SK-N-SH (cell line): ENCODE measurements around the gene ME2.

Experiments
- EP300 ChIP-seq, 2 experiments: IDR thresholded peaks; 2 replicates each; pipeline versions ENCODE4 v1.4.0 to v1.6.1; 2012; ENCODE audit warnings: borderline replicate concordance in 1 of 2, low read depth in 1 of 2, low read length in 1 of 2
- FOXJ3 ChIP-seq: sonication (generic); formaldehyde crosslinking; IDR thresholded peaks from 2 replicates; pipeline ENCODE4 v1.5.1; 2020; ENCODE audit warnings: mild to moderate bottlenecking, missing genetic modification reagents
- GABPA ChIP-seq: IDR thresholded peaks from 2 replicates; pipeline ENCODE4 v1.4.0; 2012; ENCODE audit warnings: low read depth, mild to moderate bottlenecking
- MEF2A ChIP-seq: IDR thresholded peaks from 2 replicates; pipeline ENCODE4 v1.4.0; 2012; ENCODE audit warnings: low read depth, borderline replicate concordance
- NFIC ChIP-seq: IDR thresholded peaks from 2 replicates; pipeline ENCODE4 v1.4.0; 2012; ENCODE audit warnings: borderline replicate concordance
- SIN3A ChIP-seq: IDR thresholded peaks from 2 replicates; pipeline ENCODE4 v1.6.1; 2012; ENCODE audit warnings: low read depth, mild to moderate bottlenecking, low read length, moderate library complexity, borderline replicate concordance
- TCF12 ChIP-seq: IDR thresholded peaks from 2 replicates; pipeline ENCODE4 v1.4.0; 2012
- TF ChIP-seq, protein P1 (sequence below): fragments of 200-600 bp; sonication (generic); IDR thresholded peaks from 2 replicates; pipeline ENCODE4 v1.6.1; 2017; ENCODE audit warnings: antibody characterized with exemption, mild to moderate bottlenecking, moderate library complexity
- TF ChIP-seq, protein P2 (sequence below): IDR thresholded peaks from 2 replicates; pipeline ENCODE4 v1.4.0; 2012; ENCODE audit warnings: low read depth
- TF ChIP-seq, protein P3 (sequence below): IDR thresholded peaks from 2 replicates; pipeline ENCODE4 v1.6.1; 2012; ENCODE audit warnings: mild to moderate bottlenecking, low read depth, low read length, moderate library complexity
- TF ChIP-seq, protein P4 (sequence below): fragments of 150-350 bp; IDR thresholded peaks from 2 replicates; pipeline ENCODE4 v1.6.1; 2017; ENCODE audit warnings: antibody characterized with exemption, low read length, low read depth, borderline replicate concordance

DNA sequence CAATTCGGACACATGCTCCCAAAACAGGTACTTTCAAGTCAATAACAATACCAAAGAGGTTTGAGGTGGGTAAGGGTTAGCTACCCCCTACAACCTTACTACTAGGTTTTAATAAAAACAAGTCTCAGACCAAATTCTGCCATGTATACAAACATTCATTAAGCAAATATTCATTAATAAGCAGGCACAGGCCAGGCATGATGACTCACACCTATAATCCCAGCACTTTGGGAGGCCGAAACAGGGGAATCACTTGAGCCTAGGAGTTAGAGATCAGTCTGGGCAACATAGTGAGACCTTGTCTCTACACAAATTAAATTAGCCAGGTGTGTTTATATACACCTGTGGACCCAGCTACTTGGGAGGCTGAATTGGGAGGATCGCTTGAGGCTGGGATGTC lies 77.2 kb downstream of the ME2 start:
- TF ChIP-seq MEF2A (no peak), SIN3A (no peak), TCF12 (no peak), GABPA (no peak), EP300 (IDR thresholded peaks at IDR 0.05; ENCODE audit: borderline replicate concordance in 1 of 2, low read depth in 1 of 2, low read length in 1 of 2) (no peak), NFIC (no peak), FOXJ3 (no peak)
- TF ChIP-seq, protein P1, sequence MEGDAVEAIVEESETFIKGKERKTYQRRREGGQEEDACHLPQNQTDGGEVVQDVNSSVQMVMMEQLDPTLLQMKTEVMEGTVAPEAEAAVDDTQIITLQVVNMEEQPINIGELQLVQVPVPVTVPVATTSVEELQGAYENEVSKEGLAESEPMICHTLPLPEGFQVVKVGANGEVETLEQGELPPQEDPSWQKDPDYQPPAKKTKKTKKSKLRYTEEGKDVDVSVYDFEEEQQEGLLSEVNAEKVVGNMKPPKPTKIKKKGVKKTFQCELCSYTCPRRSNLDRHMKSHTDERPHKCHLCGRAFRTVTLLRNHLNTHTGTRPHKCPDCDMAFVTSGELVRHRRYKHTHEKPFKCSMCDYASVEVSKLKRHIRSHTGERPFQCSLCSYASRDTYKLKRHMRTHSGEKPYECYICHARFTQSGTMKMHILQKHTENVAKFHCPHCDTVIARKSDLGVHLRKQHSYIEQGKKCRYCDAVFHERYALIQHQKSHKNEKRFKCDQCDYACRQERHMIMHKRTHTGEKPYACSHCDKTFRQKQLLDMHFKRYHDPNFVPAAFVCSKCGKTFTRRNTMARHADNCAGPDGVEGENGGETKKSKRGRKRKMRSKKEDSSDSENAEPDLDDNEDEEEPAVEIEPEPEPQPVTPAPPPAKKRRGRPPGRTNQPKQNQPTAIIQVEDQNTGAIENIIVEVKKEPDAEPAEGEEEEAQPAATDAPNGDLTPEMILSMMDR = no peak
- TF ChIP-seq, protein P2, sequence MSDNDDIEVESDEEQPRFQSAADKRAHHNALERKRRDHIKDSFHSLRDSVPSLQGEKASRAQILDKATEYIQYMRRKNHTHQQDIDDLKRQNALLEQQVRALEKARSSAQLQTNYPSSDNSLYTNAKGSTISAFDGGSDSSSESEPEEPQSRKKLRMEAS = no peak
- TF ChIP-seq, protein P3, sequence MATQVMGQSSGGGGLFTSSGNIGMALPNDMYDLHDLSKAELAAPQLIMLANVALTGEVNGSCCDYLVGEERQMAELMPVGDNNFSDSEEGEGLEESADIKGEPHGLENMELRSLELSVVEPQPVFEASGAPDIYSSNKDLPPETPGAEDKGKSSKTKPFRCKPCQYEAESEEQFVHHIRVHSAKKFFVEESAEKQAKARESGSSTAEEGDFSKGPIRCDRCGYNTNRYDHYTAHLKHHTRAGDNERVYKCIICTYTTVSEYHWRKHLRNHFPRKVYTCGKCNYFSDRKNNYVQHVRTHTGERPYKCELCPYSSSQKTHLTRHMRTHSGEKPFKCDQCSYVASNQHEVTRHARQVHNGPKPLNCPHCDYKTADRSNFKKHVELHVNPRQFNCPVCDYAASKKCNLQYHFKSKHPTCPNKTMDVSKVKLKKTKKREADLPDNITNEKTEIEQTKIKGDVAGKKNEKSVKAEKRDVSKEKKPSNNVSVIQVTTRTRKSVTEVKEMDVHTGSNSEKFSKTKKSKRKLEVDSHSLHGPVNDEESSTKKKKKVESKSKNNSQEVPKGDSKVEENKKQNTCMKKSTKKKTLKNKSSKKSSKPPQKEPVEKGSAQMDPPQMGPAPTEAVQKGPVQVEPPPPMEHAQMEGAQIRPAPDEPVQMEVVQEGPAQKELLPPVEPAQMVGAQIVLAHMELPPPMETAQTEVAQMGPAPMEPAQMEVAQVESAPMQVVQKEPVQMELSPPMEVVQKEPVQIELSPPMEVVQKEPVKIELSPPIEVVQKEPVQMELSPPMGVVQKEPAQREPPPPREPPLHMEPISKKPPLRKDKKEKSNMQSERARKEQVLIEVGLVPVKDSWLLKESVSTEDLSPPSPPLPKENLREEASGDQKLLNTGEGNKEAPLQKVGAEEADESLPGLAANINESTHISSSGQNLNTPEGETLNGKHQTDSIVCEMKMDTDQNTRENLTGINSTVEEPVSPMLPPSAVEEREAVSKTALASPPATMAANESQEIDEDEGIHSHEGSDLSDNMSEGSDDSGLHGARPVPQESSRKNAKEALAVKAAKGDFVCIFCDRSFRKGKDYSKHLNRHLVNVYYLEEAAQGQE = no peak
- TF ChIP-seq, protein P4, sequence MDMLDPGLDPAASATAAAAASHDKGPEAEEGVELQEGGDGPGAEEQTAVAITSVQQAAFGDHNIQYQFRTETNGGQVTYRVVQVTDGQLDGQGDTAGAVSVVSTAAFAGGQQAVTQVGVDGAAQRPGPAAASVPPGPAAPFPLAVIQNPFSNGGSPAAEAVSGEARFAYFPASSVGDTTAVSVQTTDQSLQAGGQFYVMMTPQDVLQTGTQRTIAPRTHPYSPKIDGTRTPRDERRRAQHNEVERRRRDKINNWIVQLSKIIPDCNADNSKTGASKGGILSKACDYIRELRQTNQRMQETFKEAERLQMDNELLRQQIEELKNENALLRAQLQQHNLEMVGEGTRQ = no peak
